Fibroblast of upper back skin (primary cell): Measurements from ENCODE around the gene KCMF1.
A peak's percentile ranks its signal among the peaks of the same experiment; 100 is the strongest.

Experiments used
- DNase-seq: peaks from one replicate; pipeline ENCODE4 v3.0.0-alpha.2; 2013

KCMF1 gene

DNA sequence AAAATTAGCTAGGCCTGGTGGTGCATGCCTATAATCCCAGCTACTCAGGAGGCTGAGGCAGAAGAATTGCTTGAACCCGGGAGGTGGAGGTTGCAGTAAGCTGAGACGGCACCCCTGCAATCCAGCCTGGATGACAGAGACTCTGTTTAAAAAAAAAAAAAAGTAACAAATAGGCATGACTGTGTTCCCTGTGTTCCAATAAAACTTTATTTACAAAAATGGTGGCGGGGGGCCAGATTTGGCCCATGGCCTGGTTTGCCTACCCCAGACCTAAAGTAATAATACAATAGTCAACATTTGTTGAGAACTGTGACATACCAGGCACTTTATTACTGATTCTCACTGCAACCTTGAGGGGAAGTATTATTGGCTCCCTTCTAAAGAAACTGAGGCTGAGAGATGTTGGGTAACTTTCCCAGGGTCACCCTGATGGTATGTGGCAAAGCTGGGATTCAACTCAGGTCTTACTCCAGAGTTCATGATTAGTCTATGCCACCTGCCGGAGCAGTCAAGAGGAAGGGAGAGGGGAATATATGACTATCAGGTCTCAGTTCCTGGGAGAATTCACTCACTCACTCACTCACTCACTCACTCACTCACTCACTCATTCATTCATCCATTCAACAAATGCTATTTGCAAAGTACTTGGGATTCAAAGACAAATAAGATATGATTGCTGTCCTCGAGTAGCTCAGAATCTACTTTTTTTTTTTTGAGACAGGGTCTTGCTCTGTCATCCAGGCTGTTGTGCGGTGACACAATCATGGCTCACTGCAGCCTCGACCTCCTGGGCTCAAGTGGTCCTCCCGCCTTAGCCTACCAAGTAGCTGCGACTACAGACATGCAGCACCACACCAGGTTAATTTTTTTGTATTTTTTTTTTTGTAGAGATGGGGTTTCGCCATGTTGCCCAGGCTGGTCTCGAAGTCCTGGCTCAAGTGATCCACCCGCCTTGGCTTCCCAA lies 14.3 kb upstream of the KCMF1 start:
- no peak for DNase-seq

DNA sequence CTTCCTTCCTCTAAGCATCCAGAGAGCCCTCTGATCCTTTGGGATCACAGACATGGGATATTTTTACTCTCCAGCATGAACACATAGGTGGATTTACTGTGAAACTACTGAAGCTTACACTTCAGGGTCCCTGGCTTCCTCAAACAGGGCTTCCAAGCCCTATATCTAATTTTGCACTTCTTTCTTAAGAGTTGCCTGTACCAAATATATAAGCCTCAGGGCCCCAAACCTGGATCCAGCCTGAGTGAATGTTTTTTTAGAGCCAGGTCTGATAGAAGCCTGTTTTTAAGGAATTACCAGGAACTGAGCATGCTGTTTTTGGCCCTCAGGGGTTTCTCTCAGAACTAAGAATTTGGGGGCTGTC lies 13.2 kb upstream of the KCMF1 start:
- no peak for DNase-seq

DNA sequence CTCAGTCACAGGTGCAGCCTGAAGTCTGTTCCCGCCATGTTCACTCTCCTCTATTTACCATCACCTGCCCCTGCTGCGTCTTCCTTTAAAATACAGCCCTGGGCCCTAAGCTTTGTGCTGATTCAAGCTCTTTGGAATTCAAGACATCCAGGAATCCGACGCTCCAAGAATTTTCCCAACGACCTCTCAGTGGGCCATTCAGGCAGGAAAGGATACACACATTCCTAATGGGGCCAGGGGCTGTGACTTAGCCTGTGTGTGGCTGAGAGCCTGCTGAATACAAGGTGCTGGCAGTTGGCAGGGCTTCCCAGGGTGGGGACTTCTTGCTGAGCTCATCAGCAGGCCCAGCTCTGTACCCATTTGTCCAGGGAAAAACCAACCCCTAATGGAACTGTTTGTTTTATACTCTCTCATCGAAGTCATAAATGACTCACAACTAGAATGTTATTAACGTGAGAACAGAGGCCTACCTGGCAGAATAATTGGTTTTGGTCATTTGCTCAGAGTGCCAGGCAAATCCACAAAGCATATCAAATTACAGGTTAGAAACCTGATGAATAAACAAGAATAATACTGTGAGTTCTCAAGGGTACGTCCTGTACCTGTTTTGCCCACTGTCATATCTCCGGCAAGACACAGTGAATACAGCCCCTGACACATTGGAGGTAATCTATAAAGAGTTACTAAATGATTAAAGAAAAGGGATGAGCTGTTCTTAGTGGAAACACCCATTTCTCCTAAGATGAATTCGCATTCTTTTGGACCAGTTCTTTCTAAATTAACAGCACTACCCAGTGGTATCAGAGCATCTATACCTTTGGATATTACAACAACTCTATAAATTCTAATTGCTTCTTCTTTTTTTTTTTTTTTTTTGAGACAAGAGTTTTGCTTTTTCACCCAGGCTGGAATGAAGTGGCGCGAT lies 12.6 kb upstream of the KCMF1 start:
- DNase-seq = peak; percentile 95

DNA sequence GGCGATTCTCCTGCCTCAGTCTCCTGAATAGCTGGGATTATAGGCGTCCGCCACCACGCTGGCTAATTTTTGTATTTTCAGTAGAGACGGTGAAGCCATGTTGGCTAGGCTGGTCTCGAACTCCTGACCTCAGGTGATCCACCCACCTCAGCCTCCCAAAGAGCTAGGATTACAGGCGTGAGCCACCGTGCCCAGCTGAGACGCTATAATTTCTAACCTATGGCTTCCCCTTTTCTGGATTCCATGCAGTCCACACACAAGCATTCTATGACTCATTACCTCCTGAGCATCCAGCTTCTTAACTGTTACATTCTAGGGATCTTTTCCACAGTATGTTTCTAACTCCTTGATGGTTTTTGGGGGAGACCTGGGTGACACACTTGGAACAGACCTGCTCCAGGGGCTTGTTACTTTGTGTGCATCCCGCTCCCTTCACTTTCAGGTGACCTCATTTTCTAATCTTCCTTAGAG lies 11.8 kb upstream of the KCMF1 start:
- peak; percentile 85 for DNase-seq

DNA sequence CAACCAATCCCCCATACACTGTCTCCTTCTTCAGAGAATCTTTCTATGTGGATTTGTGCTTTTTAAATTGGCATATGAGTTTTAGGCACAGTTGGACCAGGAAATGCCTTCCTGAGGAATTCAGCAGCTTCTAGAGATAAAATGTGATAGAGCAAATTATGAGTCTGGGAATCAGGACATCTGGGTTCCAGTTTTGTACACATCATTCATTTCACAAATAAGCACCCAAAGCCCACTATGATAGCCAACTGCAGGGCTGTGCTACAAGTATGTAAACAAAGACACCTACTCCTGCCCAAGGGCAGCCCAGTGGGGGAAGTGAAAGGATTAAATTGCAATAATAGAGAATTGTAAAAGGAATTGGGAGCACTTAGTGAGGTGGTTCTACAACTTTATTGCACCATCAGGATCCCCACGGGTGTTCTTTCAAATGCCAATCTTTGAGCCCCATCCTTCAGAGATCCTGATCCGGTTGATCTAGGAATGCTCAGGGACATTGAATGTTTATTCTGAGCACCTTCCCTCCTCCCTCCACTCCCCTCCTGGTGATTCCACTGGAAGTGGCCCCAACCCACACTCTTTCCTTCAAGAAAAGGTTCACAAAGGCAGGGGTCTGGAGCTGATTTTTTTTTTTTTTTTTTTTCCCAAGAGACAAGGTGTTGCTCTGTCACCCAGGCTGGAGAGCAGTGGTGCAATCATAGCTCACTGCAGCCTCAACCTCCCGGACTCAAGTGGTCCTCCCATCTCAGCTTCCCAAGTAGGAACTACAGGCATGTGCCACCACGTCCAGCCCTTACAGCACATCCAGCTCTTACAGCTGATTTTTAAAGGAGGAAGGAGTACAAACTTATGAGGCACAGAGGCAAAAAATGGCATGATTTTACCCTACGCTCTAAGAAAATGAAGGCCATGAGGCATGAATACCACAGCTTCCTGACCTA lies 11.1 kb upstream of the KCMF1 start:
- DNase-seq = no peak

DNA sequence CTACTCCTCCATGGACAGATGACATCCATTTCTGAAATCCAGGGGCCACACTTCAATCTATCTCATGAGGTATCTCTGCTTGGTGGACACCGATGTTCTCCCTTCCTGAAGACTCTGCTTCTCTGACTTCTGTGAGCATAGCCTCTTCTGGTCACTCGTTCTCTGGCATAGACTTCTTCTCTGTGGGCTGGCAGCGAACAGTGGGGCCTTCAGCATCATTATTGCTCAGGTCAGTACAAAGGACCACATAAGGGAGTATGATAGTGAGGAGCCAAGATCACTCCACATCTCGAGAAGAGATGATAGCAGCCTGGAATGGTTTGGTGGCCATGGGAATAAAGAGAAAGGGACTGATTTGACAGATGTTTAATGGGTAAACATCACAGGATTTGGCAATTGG lies 8.0 kb upstream of the KCMF1 start:
- no peak for DNase-seq

DNA sequence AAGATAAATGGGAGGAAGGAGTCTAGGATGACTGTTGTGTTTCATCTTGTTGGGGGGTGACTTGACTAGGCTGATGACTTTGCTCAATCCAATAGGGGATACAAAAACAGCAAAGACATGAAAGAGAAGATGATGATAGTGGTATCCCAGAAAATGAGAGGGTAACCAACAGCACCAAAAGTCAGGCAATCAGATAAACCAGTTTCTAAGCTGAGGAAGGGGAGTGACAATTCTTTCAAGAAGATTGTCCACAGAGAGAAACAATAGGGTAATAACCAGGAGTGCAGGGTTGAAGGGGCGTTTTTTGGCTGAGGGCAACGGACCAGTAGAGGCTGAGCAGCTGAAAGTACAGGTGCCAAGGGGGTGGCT lies 7.7 kb upstream of the KCMF1 start:
- no peak for DNase-seq

DNA sequence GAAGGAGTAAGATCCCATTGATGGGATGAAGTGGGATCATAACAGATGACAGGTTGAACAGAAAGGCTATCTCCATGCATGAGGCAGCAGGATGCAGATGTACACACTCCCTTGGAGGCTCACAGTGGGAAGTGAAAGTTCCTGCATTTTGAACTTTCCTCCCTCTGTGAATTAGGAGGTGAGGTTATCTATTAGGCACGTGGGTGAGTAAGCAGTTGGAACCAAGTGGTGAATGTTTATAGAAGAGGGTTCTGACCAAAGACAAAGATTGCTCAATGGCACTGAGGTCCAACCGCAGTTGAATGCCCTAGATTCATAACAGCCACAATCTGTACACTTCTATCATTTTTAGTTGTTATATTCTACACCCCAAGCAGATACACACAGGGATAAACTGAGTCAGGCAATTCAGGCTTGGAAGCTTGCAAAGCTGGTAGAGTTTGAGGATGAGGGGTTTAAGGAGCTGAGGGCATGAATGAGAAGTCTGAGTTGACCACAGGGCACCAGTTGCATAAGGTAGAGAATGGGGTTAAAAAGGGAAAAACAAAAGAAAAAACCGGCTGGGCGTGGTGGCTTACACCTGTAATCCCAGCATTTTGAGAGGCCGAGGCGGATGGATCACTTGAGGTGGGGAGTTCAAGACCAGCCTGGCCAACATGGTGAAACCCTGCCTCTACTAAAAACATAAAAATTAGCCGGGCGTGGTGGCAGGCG lies 7.1 kb upstream of the KCMF1 start:
- peak; percentile 55 for DNase-seq

DNA sequence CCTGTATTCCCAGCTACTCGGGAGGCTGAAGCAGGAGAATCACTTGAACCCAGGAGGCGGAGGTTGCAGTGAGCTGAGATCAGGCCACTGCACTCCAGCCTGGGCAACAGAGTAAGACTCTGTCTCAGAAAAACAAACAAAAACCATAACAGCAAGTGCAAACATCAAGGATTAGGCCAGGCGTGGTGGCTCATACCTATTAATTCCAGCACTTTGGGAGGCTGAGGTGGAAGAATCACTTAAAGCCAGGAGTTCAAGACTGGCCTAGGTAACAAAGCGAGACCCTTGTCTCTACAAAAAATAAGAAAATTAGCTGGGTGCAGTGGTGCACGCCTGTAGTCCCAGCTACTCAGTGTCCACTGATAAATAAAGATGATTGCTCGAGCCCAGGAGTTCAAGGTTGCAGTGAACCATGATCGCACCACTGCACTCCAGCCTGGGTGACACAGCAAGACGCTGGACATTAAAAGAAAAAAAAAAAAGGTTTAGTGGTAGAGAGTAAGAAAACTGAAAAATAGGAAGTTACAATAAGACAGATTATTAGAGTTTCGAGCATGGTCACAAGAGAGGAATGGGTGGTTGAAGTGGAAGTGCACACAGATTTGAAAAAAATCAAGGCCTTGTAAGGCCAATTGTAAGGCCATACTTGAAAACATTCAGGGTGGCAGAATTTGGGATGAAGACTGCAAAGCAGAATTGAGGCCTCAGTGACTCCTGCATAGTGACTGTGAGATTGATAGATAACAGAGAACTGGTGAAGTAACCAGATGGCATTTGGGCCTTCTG lies 6.4 kb upstream of the KCMF1 start:
- DNase-seq = no peak

DNA sequence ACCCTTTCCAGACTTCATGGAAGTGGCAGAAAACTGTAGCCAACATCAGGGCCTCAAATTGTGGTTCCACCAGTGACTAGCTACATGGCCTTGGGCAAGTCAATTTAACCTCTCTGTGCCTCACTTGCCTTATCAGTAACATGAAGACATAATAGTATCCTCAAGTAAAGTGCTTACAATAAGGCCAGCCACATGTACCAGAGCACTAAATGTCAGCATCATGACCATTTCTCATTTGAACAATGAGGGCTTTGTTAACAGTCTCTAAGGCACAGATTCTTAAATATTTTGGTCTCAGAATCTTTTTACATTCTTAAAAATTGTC lies 5.8 kb upstream of the KCMF1 start:
- DNase-seq = no peak

DNA sequence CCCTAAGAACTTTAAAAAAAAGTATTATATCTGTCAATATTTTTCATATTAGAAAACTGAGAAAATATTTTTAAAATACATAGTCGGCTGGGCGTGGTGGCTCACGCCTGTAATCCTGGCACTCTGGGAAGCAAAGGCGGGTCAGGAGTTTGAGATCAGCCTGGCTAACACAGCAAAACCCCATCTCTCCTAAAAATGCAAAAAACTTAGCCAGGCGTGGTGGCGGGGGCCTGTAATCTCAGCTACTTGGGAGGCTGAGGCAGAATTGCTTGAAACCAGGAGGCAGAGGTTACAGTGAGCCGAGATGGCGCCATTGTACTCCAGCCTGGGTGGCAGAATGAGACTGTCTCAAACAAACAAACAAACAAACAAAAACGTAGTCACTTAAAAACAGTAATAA lies 5.1 kb upstream of the KCMF1 start:
- no peak for DNase-seq

DNA sequence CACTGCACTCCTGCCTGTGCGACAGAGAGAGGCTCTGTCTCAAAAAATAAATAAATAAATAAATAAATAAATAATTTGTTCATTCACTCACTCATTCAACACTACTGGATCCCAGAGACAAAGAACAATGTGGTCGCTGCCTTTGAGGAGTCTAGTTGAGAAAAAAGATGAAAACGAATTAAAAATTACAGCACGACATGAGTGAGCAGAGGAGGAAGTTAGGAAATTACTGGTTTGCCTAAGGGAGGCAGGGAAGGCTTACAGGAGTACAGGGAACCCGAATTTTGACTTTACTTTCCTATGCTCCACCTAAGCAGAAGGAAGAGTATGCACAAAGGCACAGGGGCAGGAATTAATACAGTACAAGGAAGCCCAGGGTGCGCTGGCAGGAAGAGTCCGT lies 4.2 kb upstream of the KCMF1 start:
- no peak for DNase-seq

DNA sequence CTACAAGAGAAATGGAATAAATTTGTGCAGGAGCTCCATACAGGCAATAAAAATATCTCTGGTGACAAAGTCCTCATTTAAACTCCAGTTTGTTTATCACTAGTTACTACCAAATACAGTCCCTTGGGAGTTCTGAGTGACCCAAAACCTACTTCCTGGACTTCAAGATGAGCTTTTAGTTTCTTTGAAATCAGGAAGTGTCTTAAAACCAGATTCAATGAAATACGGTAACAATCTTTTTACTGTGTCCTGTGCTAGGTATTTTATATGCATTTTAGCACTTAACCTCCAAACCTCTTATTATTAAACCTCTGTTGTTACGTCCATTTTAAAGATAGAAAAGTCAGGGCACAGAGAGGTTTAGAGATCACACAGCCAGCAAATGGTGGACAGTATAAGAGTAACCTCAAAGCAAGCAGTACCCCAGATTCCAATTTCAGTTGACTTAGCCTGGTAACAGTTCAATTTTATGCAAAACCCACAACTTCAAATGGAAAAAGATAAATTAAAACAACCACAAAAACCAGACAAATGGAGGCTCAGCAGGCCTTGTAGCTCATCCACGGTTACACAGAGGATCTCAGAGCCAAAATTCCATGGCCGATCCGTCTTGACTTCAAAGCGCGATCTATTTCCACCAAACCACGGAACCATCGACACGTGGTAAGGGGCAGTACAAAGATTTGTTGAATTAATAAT lies 1.3 kb upstream of the KCMF1 start:
- DNase-seq = no peak

DNA sequence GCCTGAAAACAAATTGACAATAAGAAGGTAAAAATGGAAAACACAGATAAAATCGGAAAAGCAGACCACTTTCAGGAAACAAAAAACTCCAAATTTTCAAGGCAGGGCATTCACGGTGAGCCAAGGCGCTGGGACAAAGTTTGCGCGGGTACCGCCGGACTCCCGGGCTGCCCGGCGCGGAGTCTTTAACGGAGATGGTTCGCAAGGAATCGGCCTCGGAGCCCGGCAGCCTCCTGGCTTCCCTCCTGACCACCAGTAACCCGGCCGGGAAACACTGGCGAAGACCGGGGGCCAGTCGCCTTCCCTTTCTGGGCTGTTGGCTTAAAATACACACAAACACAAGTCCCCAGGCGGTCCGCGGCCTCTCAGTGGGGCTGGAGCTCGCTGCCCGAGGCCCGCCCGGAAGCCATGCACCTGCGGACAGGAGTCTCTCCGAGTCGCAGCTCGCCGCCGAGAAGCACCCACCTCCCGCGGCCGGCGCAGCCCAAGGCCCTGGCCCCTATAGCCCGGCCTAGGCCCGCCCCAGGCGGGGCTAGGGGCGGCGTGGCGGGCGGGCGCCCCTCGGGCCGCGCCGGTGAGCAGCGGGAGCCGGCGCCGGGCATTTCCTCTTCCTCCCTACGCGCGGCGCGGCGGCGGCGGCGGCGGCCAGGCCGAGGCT lies 622 bp upstream of the KCMF1 start:
- DNase-seq = peak; percentile 41

DNA sequence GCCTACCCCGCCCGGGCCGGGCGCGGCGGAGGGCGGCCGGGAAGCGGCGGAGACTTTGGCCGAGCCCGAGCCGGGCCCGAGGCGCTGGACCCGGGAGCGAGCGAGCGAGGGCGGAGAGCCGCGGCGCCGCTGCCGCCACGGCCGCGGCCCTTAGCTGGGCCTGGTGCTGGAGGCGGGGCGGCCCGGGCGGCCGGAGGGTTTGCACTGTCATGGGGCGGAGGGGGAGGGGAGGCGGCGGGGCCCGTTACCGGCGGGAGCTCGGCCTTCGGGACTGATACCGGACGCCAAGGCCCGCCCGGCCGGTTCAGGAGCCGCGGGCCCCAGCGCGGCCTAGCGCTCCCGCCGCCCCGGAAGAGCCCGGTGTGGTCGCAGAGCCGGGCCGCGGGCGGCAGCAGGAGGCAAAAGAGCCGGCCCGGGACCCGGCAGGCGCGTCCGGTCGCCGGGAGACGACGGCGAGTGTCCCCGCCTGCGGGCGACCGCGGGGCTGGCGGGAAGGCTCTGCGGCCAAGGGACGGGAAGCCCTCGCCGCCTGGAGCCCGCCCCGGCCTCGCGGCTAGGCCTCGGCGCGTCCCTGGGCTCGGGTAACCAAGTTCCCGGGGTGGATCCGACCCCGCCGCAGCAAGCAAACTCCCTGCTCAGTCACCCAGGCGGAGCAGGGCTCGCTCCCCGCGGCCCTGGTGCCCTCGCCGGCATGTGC lies 697 bp downstream of the KCMF1 start:
- DNase-seq = peak; percentile 31

DNA sequence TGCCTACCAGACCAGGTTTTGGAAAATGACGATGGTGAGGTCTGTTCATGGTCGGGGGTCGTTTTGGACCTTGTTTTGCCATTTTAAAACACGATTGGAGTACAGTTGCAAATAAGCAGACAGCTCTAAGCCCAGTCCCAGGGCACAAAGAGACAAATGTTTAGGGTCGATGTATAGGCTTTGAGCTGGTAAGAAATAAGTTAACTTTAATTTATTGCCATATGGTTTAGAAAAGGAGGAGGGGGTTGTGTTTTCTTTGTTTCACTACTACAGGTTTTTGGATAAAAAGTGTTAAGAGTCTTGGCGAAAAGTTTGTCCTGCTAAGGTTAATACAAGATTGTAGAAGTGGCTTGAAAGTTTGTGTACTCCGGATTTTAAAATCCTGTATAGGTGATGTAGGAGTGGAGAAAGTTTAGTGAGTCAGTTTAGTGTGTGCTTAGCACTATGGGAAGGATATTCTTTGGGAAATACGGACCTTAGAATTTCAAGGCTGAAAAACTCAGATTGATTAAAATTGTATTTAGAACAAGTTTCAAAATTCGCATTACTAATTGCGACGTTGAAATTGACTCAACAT lies 1.3 kb downstream of the KCMF1 start:
- no peak for DNase-seq

DNA sequence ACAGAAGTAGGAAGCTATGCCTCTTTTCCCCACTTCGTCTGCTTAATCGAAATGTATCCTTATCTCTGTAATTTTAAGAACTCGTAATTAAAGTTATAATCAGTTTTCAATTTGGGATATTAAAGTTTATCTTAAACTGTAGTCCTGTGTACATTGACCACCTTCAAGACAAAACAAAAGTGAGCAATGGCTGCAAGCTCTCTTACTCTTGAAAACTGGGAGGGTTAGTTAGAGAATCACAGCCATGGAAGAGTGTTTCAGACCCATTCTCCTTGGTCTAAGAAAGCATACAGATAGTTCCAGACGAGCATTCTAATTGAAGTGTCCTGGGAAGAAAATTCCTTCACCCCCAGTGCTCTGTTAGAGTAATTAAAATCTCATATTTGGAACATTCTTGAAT lies 2.0 kb downstream of the KCMF1 start:
- DNase-seq = no peak

DNA sequence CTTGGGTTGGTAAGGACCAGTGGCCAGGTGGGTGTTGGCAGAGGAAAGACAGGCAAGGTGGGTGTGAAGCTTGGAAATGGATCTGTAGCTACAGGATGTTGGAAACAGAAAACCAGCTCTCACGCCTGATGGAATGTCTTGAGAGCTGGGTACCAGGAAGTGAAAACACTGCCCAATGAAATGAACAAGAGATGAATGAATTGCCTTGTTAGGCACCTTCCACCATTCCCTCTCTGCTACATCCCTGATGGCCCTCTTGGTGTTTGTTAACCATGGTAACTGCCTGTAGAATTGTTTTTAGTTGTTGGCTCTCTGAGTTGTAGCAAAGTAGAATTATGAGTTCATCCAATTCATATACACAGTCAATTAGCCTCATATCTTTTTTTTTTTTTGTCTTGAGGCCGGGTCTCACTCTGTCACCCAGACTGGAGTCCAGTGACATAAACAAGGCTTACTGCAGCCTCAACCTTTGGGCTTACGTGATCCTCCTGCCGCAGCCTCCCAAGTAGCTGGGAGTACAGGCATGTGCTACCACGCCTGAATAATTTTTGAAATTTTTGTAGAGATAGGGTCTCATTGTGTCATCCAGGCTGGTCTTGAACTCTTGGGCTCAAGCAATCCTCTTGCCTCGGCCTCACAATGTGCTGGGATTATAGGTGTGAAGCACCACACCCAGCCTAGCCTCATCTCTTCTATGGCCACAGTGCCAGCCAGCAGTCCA lies 9.5 kb downstream of the KCMF1 start:
- DNase-seq = no peak
